GM18502 (cell line): ENCODE measurements around the gene B4GALT7.

Experiments used
- ATAC-seq: cut with Tn5 transposase; IDR thresholded peaks from one replicate; pipeline ENCODE4 v1.9.1; 2021; ENCODE audit warnings: mild to moderate bottlenecking; ENCODE audit not compliant: unreplicated experiment, poor library complexity

B4GALT7 gene

DNA sequence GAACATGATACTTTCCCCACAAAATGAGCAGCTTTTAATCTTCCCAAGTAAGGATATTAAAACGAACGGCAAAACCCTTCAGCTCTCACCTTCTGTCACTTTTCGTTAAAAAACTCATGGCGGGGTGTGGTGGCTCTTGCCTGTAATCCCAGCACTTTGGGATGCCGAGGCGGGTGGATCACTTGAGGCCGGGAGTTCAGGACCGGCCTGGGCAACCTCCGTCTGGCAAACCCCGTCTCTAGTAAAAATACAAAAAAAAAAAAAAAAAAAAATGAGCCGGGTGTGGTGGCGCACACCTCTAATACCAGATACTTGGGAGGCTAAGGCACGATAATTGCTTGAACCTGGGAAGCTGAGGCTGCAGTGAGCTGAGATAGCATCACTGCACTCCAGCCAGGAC, 7.0 kb upstream of the B4GALT7 start:
- no peak for ATAC-seq

DNA sequence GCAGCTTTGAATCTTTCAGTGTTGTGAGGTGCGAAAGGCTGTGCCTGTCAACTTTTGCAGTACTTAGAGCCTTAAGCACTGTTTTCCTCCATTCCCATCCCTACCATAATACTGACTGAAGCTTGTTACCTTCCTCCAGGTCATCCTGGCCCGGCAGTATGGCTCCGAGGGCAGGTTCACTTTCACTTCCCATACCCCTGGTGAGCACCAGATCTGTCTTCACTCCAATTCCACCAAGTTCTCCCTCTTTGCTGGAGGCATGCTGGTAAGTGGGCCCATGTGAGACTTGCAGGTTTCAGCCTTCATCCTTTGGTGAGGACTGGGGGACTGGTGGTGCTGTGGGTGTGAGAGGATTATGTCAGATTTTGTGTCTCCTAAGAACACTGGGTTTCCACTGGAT, 6.4 kb upstream of the B4GALT7 start:
- ATAC-seq, result no peak

DNA sequence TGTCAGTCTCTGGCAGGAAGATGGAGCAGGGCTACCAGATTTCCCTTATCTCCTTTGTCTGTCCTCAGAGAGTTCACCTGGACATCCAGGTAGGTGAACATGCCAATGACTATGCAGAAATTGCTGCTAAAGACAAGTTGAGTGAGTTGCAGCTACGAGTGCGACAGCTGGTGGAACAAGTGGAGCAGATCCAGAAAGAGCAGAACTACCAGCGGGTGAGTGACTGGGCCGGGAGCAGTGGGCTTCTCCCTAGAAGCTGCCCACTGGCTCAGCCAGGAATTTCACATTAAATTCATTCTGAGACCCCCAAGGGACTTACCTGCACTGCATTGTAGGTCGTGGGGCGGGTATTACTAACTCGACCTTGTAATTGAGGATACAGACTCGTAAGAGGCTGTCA, 5.9 kb upstream of the B4GALT7 start:
- no peak for ATAC-seq

DNA sequence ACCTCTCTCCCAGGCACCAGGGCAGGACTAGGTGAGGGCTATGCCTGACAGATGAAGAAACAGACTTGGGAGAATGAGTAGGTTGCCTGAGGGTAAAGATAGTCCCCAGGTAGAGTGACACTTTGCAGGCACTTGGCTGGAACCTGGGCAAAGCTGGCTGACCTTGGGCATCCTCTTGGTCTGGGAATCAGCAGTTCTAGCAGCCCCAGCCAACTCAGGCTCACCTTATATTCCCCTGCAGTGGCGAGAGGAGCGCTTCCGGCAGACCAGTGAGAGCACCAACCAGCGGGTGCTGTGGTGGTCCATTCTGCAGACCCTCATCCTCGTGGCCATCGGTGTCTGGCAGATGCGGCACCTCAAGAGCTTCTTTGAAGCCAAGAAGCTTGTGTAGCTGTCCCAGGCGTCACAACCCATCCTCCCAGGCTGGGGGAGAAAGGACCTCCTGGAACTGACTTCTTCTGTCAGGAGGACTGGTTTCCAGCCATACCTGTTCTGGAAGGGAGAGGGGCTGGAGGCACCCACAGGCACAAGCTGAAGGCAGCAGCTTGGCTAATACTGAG, 4.8 kb upstream of the B4GALT7 start:
- ATAC-seq, result no peak

DNA sequence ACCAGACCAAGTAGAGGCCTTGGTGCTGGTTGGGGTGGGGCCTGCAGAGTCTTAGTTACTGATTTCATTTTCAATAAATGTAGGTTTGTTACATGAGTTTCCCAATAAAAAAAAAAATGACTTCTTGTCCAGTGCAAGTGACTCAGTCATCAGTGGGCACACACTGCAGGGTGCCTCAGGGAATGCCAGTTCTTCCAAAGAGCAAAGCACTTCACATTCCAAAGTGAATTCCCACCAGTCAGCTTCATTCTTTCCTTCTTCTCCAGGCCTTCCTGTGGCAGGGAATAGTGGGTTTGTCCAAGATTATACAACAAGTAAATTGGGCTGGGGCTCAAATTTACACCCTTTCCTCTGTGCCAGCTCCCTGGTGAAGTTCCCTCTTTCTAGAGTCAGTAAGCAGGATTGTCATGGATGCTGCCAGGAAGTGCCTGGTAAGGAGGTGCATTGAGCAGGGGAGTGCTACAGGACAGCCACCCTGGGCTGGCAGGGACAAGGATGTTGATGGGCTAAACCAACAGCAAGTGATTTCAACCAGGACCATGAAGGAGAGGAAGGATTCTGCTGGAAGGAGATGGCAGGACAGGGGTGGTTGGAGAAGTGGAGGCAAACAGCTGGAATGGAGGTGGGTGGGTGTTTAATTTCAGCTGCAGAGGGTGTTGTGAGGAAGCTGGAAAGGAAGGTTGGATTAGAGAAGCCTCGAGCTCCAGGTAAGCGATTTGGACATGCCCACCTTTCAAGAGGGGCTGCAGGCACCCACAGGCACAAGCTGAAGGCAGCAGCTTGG, 3.7 kb upstream of the B4GALT7 start:
- no peak for ATAC-seq

DNA sequence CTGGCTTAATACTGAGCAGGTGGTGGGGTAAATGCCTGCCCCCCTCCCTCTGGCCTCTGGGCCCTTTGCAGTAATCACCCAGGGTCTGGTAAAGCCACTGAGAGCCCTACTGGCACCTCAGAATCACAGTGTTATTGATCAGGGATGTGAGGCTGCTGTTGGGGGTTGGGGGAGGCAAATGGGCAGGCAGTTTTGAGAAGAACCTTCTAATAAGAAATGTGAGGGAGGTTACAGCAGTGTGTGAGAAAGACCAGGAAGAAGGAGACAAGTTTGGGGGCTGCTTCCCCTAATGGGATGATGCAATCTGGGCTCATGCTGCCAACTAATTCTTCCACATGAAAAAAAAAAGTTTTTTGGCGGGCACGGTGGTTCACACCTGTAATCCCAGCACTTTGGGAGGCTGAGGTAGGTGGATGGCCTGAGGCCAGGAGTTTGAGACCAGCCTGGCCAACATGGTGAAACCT, 3.1 kb upstream of the B4GALT7 start:
- ATAC-seq, result no peak

DNA sequence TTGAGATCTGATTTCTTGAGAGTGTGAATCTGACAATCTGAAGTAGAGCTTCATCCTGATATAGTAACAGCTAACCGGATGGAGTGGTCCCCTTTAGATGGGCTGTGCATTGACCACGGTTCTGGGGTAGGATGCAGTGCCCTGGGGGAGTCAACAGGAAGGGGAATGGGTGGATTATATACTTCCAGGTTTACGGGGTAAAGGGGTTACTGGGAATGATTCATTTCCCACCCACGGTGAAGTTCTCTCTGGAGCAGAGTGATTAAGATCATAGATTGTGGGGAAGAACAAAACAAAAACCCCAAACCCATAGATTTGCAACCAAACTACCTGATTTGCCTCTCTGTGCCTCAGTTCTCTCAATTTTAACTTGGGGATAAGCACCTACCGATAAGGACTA, 1.5 kb upstream of the B4GALT7 start:
- no peak for ATAC-seq

DNA sequence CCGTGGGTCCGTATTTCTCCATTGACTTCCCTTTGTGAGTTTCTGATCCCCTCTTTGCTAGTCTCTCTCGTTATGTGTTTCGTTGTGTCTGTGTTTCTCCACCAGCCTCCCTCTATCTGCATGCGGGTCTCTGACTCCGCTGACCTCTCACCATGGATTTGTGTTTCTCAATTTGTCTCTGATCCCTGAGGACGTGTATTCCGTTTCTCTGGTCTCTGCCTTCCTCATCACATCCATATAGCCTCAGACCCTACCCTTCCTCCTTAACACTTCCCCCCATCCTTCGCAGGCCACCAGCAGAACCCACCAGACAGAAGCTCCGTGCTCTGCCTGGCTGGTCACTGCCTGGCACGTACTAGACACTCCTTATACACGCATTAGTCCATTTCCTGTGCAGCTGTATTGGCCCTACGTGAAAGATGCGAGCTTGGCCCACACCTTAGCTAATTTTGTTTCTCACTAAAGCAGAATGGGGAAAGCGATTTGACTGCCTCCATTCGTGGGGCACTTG, 631 bp downstream of the B4GALT7 start:
- ATAC-seq, result peak; percentile 4

DNA sequence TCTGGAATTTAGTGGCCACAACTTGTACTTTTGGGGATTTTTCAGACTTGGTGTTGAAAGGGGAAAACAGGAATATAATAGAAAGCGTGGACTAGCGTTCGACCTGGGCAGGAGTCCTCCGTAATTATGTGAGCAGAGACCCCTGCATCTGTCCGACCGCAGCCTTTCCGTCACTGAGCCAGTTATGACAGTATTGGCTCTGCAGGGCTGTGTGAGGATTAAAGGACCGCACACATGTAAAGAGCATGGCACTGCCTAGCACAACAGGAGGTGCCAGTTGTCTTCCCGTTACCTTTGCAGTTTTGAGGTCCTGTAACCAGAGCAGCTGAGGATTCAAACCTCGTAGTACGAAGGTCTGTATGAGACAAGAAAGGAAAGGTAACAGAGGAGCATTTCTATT, 1.2 kb downstream of the B4GALT7 start:
- no peak for ATAC-seq

DNA sequence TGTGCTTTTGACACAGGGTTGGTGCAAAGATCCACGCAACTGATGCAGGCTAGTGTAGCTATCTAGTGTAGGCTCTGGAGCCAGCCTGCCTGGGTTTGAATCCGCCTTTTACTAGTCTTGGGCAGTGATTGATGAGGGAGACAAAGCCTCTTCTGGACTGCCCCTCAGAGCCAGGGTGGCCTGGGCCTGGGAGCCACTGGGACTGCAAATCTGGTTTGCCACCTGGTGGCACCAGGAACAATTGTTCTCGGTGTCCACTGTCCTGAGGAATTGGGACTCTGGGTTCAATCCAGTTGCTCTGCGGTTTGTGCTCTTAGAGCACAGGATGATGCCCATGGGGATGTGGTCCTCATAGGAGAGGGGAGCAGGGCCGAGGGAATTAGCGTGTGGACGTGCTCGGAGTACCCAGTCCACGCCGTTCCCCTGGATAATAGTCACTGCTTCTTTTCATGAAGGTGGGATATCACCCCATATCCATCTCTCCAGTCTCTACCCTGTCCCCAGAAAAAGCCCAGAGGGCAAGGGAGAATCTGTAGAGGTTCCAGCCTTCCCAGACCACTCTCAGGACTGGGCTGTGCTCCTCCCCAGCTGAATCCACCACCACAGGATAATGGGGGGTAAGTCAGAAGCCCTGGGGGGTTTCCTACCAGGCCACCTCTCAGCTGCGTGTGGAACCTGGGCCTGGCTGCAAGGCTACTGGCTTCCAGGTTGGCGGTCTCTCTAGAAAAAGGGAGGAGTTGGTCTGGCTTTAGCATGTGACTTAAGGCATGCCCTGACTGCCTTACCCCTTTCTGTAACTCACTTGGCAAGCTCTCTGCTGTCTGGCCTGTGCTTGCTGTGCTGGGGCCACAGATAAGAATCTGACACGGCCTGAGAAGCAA, 1.9 kb downstream of the B4GALT7 start:
- no peak for ATAC-seq

DNA sequence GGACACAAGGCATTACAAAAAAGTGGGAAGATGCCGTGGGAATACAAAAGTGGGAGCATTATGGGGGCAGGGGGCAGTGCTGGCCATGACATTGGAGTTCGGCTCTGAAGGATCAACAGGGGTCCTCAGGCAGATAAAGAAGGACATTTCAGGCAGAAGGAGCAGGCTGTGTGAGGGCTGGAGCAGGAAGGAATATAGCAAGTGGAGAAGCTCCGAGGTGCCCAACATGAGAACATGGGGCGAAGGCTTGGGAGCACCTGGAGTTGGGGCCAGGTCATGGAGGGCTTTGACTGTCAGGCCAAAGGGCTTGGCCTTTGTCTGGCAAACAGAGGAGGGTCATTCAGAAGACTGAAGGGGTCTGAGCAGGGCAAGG, 2.5 kb downstream of the B4GALT7 start:
- no peak for ATAC-seq

DNA sequence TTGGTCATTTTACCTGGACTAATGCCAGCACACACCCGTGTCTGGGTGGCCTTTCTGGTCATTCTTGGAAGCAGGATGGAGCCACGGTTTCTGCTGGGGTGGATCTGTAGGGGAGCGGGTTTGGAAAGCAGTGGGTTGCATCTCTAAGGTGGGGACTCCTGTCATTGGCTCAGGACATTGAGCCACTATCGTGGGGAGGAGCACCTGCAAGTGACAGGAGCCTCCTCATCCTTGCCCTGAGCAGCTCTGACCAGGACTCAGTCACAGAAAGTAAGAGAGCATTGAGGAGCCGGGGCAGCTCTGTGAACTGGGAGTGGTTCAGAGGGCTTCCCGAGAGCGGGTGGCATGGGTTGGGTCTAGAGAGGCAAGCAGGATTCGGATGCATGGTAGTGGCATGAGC, 3.7 kb downstream of the B4GALT7 start:
- ATAC-seq, result no peak

DNA sequence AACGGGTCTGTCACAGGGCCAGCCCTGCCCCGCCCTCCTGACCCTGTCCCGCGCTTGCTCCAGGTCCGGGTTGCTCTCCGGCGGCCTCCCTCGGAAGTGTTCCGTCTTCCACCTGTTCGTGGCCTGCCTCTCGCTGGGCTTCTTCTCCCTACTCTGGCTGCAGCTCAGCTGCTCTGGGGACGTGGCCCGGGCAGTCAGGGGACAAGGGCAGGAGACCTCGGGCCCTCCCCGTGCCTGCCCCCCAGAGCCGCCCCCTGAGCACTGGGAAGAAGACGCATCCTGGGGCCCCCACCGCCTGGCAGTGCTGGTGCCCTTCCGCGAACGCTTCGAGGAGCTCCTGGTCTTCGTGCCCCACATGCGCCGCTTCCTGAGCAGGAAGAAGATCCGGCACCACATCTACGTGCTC, 4.2 kb downstream of the B4GALT7 start:
- no peak for ATAC-seq

DNA sequence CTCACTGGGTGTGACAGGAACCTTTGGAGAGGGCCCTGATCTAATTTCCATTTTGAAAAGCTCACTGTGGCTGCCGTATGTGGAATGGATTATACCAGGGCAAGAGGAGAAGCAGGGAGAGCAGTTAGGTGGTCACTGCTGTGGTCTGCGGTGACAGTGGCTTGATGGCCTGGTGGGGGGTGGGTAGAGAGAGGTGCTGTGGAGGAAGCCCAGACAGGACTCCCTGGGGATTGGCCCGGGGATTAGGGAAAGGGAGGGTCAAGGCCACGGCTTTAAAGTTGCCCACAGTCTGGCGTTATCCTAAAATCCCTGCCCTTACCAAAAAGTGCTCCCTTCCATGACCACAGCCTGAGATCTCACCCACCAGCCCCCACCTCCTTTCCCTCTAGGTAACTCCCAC, 4.7 kb downstream of the B4GALT7 start:
- no peak for ATAC-seq

DNA sequence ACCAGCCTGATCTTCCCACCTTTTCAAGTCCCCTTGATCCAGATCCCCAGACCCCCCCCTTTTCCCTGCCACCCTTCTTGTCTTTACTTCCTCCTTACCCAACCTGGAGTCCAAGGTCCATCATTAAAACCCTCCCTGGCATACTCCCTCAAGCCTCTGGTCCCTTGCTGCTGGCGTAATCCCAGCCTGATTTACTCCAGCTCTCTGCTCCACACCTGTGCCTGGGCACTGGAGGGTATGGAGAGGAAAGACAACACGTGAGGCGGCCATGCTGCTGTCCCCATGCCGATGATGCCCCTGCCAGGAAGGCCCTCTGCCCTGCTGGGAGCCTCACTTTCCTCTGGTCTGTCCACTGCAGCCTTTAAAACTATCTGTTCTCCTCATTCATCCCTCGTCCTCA, 5.1 kb downstream of the B4GALT7 start:
- ATAC-seq, result no peak

DNA sequence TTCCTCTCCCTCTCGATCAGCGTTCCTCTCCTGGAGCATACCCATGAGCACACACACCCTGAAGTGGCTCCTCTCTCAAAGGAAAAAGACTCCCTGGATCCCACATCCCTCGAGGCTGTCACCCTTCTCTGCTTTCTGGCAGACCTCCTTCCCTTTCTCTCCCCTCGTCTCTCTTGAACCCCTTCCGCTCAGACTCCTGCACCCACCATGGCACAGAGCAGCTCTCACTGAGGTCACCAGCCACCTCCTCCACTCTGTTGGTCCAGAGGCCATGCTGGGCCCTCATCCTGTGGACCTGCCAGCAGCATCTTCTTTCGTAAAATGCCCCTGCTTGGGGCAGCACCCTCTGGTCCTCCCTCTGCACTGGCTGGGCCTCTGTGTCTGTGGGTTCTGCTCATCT, 5.7 kb downstream of the B4GALT7 start:
- no peak for ATAC-seq

DNA sequence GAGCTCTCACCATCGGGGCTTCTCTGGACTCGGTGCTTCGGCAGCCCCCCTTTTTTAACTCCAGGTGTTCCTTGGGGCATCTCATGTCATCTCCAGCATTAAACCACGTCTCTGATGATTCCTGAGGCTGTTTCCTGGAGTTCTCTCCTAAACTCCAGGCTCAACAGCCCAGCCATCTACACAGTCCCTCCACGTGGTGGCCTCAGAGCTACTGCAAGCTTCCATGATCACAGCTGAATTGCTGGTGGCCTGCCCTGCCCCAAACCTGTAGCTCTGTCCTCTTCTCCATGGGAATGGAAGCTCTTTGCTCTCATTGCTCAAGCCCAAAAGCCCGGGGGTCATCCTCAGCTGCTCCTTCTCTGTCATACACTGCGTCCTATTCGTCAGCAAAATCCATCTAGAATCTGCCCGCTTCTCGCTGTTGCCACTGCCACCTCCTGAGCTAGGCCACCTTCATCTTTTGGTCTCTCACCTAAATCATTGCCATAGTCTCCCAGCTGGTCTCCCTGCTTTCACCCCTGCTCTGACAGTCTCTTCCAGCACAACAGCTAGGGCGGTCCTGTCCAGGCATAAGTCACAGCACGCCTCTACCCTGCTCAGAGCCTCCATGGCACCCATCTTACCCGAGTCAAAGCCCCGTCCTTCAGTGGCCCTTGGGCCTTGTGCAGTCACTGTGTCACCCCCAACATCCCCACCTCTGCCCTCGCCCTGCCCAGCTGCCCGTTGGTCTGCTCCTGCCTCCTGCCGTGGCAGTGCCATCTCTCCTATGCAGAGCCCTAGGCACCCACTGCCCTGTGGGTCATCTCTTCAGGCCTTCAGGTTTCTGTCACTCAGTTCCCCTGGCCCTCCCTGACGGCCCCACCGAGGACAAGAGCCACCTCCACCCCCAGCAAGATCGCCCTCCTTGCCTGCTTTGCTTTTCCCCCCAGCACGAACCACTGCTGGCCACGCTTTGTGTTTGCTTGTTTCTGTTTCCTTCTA, 6.4 kb downstream of the B4GALT7 start:
- ATAC-seq, result no peak

DNA sequence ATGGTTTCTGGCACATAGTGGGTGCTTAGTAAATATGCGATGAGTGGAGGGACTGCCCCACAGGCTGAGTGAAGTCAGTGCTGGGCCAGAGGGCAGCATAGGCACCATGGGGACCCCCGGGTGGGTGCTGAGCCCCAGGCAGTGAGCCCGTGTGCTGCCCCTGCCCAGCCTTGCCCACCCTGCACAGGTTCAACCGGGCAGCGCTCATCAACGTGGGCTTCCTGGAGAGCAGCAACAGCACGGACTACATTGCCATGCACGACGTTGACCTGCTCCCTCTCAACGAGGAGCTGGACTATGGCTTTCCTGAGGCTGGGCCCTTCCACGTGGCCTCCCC, 7.2 kb downstream of the B4GALT7 start:
- no peak for ATAC-seq

DNA sequence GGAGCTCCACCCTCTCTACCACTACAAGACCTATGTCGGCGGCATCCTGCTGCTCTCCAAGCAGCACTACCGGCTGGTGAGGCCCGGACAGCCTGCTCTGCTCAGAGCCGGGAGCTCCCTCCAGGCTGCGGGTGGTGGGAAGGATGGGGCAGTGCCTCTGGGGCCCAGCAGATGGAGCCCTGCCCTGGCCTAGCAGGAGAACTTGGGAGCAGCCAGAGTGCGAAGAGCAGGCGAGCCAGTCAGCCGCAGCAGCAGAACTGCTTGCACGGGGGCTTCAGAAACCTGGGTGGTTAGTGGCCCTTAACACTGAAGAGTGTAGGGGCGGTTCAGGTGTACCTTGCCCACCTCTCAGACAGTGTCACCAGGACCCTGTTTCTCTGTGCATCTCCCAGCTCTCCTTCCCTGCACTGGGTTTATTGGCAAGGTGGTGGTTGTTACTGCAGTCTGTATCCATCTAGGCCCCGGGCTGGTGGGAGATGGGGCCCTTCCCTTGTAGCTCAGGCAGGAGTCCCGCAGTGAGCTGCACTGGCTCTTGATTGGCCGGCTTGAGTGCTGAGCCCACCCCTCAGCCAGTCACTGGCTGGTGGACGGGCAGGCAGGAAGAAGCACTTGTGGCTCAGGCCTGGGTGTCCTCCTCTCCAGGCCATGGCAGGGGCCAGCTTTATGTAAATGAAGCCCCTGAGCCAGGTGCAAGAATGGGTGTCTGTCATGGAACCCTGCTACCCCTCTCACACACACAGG, 7.7 kb downstream of the B4GALT7 start:
- no peak for ATAC-seq
